T-cell (primary cell): Measurements from ENCODE around the gene TAOK3. TPM values are rescaled to one million over a fixed set of nuclear protein-coding genes. Genes with fewer than 3 reads are reported as not detected.

Experiments
- ATAC-seq, 4 experiments: fragments of 200-7000 bp in 3 of 4; fragments of 150-1000 bp in 1 of 4; cut with Tn5 transposase; replicated peaks in 1 of 4; 1 replicate in 3 of 4; 2 replicates in 1 of 4; pipeline ENCODE4 v1.10.0; 2021; ENCODE audit warnings: moderate library complexity in 3 of 4, mild to moderate bottlenecking in 2 of 4, moderate number of reproducible peaks in 1 of 4
- CTCF ChIA-PET, 2 donors: fragments of 300-600 bp; sonication (Branson Sonifier 250); formaldehyde crosslinking; loops; one replicate each; lab custom pipeline; 2022; ENCODE audit warnings: antibody characterized with exemption in 2 of 2; lab: Charles Lee
- POLR2A ChIA-PET, 2 donors: fragments of 300-600 bp; sonication (Branson Sonifier 250); formaldehyde crosslinking; loops; one replicate each; lab custom pipeline; 2022; ENCODE audit warnings: antibody characterized with exemption in 2 of 2; lab: Charles Lee
- DNase-seq, 35 experiments: peaks; one replicate each; pipeline versions ENCODE4 v3.0.0 to v3.0.0-alpha.2; 2013 to 2023
- H3K27ac ChIP-seq: one replicate; pipeline ENCODE4 v1.5.1; 2013; ENCODE audit warnings: low read length
- H3K27me3 ChIP-seq, 2 experiments: replicated peaks in 1 of 2; 1 replicate in 1 of 2; 2 replicates in 1 of 2; pipeline versions ENCODE4 v1.6.1 to v1.7.0; 2013; ENCODE audit warnings: low read length in 1 of 2, mixed read lengths in 1 of 2; ENCODE audit not compliant: control insufficient read depth in 2 of 2, insufficient read depth in 2 of 2; ENCODE audit errors: extremely low read depth in 1 of 2
- H3K36me3 ChIP-seq, 2 donors: 1 replicate in 1 of 2; 2 replicates in 1 of 2; pipeline versions ENCODE4 v1.6.1 to v1.7.0; 2013; ENCODE audit warnings: low read length in 1 of 2; ENCODE audit not compliant: control insufficient read depth in 2 of 2, insufficient read depth in 1 of 2; ENCODE audit errors: extremely low read depth in 1 of 2
- H3K4me1 ChIP-seq, 2 experiments: 1 replicate in 1 of 2; 2 replicates in 1 of 2; pipeline versions ENCODE4 v1.6.1 to v1.7.0; 2013; ENCODE audit warnings: low read length in 2 of 2, mixed read lengths in 1 of 2; ENCODE audit not compliant: insufficient read depth in 2 of 2, control insufficient read depth in 1 of 2; ENCODE audit errors: extremely low read depth in 1 of 2
- H3K4me3 ChIP-seq, 2 donors: 1 replicate in 1 of 2; 2 replicates in 1 of 2; pipeline versions ENCODE4 v1.5.1 to v1.7.0; 2013; ENCODE audit warnings: mild to moderate bottlenecking in 2 of 2, low read length in 1 of 2, moderate library complexity in 1 of 2; ENCODE audit not compliant: control insufficient read depth in 1 of 2; ENCODE audit errors: extremely low read depth in 1 of 2
- H3K9me3 ChIP-seq: 2 replicates; pipeline ENCODE4 v1.7.0; 2013
- H3K27ac Mint-ChIP-seq, 2 donors: one replicate each; pipeline ENCODE4 v1.8.0; 2020 to 2021; ENCODE audit warnings: mild to moderate bottlenecking in 2 of 2, mixed read lengths in 2 of 2
- H3K27me3 Mint-ChIP-seq, 2 donors: one replicate each; pipeline ENCODE4 v1.8.0; 2021 to 2022; ENCODE audit warnings: mixed read lengths in 2 of 2
- H3K36me3 Mint-ChIP-seq: one replicate; pipeline ENCODE4 v1.8.0; 2021; ENCODE audit warnings: mixed read lengths
- H3K4me1 Mint-ChIP-seq, 3 donors: one replicate each; pipeline ENCODE4 v1.8.0; 2020 to 2022; ENCODE audit warnings: mixed read lengths in 3 of 3, mild to moderate bottlenecking in 1 of 3
- H3K4me3 Mint-ChIP-seq, 3 donors: one replicate each; pipeline ENCODE4 v1.8.0; 2020 to 2022; ENCODE audit warnings: mild to moderate bottlenecking in 3 of 3, mixed read lengths in 3 of 3, moderate library complexity in 3 of 3
- H3K9me3 Mint-ChIP-seq, 3 donors: one replicate each; pipeline ENCODE4 v1.8.0; 2020 to 2022; ENCODE audit warnings: mixed read lengths in 3 of 3
- WGBS: methylation state at CpG from one replicate; pipeline ENCODE4 v1.1.5; 2013; ENCODE audit warnings: missing lambda C conversion rate; ENCODE audit not compliant: insufficient coverage; 5-methylcytosine and 5-hydroxymethylcytosine counted together
- total RNA-seq, 35 experiments: library from RNA in 6 of 35; stranded (reverse) in 6 of 35; fragments of 120-200 nt in 1 of 35; gene quantifications; one replicate each; pipeline versions ENCODE4 v1.2.1 to v1.2.4 and lab custom pipeline; 2013 to 2026

TAOK3 gene
- total RNA-seq, 5 donors from 2014 or later (not counting 1 experiment from before 2014, with no cell fraction given) = 58.7 to 93.6 (median 67.4) TPM

- H3K4me1 ChIP-seq = peaks cover 2 to 5% of the 10 kb centered on the region in 2 experiments
- no peaks in the 10 kb centered on the region for H3K9me3 Mint-ChIP-seq
- peaks cover 37% of the 10 kb centered on the region for H3K36me3 Mint-ChIP-seq
- ATAC-seq (no peak), DNase-seq (no peak)
- H3K4me1 Mint-ChIP-seq = peaks cover 50 to 52% (median 51%) of the 10 kb centered on the region in 3 donors
- H3K27ac ChIP-seq = no peak overlapping the region
- H3K27ac Mint-ChIP-seq = no peak overlapping the region
- no peaks in the 10 kb centered on the region for H3K36me3 ChIP-seq
- H3K9me3 ChIP-seq = no peaks in the 10 kb centered on the region
- no peak overlapping the region for H3K4me3 ChIP-seq
- no CpG with 5 or more reads among the region's 6 CpGs for WGBS
- no peaks in the 10 kb centered on the region for H3K27me3 Mint-ChIP-seq
- ChIA-PET POLR2A (no interaction called here), CTCF (interaction anchor here in 1 of 2 donors (0.6 kb wide), 1 partner anchor 1741 kb away, joined by 4 read pairs; no protein-coding TSS in a partner anchor)
- no peak overlapping the region for H3K4me3 Mint-ChIP-seq
- H3K27me3 ChIP-seq = no peaks in the 10 kb centered on the region
These were observed 35.4 kb downstream of the TAOK3 start for GRCh38 chr12:118337194-118337838.

- no peaks in the 10 kb centered on the region for H3K9me3 ChIP-seq
- no peak overlapping the region for H3K4me3 ChIP-seq
- POLR2A ChIA-PET = no interaction called here
- no CpG with 5 or more reads among the region's 2 CpGs for WGBS
- H3K4me1 Mint-ChIP-seq = peaks cover 46 to 52% (median 48%) of the 10 kb centered on the region in 3 donors
- no peaks in the 10 kb centered on the region for H3K9me3 Mint-ChIP-seq
- no peaks in the 10 kb centered on the region for H3K27me3 Mint-ChIP-seq
- H3K4me3 Mint-ChIP-seq = no peak overlapping the region
- ATAC-seq (no peak), DNase-seq (no peak)
- peaks cover 34% of the 10 kb centered on the region for H3K36me3 Mint-ChIP-seq
- H3K27ac ChIP-seq = no peak overlapping the region
- no peaks in the 10 kb centered on the region for H3K36me3 ChIP-seq
- CTCF ChIA-PET = interaction anchor here in 1 of 2 donors (0.6 kb wide), 1 partner anchor 273 kb away, joined by 5 read pairs; no protein-coding TSS in a partner anchor
- peaks cover 2 to 5% of the 10 kb centered on the region in 2 experiments for H3K4me1 ChIP-seq
- H3K27me3 ChIP-seq = no peaks in the 10 kb centered on the region
- H3K27ac Mint-ChIP-seq = no peak overlapping the region
These were observed 36.6 kb downstream of the TAOK3 start for GRCh38 chr12:118336123-118336522.

DNA sequence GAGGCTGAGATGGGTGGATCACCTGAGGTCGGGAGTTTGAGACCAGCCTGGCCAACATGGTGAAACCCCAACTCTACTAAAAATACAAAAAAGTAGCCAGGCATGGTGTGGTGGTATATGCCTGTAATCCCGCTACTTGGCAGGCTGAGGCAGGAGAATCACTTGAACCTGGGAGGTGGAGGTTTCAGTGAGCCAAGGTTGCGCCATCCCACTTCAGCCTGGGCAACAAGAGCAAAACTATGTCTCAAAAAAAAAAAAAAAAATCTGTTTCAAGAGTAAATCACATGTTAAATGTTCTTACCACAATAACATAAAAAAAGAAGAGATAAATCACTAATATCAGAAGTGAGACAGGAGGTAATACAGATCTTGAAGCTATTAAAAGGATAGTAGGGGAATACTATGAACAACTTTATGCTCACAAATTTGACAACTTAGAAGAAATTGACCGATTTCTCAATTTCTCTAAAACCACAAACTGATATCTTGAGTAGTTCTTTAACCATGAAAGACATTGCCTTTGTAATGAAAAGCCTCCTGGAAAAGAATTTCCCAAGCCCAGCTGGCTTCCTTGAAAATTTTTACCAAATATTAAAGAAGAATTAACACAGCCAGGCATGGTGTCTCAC is 37.7 kb downstream of the TAOK3 start:
- Mint-ChIP-seq H3K4me3 (no peak overlapping the region), H3K36me3 (peaks cover 37% of the 10 kb centered on the region), H3K9me3 (no peaks in the 10 kb centered on the region), H3K27me3 (no peaks in the 10 kb centered on the region), H3K4me1 (peaks cover 54 to 60% (median 56%) of the 10 kb centered on the region in 3 donors), H3K27ac (no peak overlapping the region)
- Histone ChIP-seq H3K9me3 (no peaks in the 10 kb centered on the region), H3K4me3 (no peak overlapping the region), H3K4me1 (peaks cover 0 to 7% of the 10 kb centered on the region in 2 experiments), H3K27me3 (no peaks in the 10 kb centered on the region), H3K36me3 (no peaks in the 10 kb centered on the region), H3K27ac (no peak overlapping the region)
- ChIA-PET CTCF (interaction anchor here in 1 of 2 donors (0.6 to 0.7 kb wide), 2 partner anchors 12 to 1364 kb away, joined by 3 read pairs; no protein-coding TSS in a partner anchor), POLR2A (no interaction called here)
- ATAC-seq = no peak
- 43% methylated on average over 1 of the region's 4 CpGs for WGBS
- DNase-seq = no peak

GRCh38 chr12:118334241-118334640 is 38.5 kb downstream of the TAOK3 start:
- Histone ChIP-seq H3K36me3 (no peaks in the 10 kb centered on the region), H3K27ac (no peak overlapping the region), H3K9me3 (no peaks in the 10 kb centered on the region), H3K4me1 (peaks cover 0 to 7% of the 10 kb centered on the region in 2 experiments), H3K27me3 (no peaks in the 10 kb centered on the region), H3K4me3 (no peak overlapping the region)
- Mint-ChIP-seq H3K9me3 (no peaks in the 10 kb centered on the region), H3K27me3 (no peaks in the 10 kb centered on the region), H3K27ac (no peak overlapping the region), H3K36me3 (peaks cover 34% of the 10 kb centered on the region), H3K4me3 (no peak overlapping the region), H3K4me1 (peaks cover 56 to 57% (median 56%) of the 10 kb centered on the region in 3 donors)
- no peak for DNase-seq
- no CpG with 5 or more reads among the region's 3 CpGs for WGBS
- POLR2A ChIA-PET = interaction anchor here in 1 of 2 donors (0.6 kb wide), 1 partner anchor 9 kb away, joined by 3 read pairs; no protein-coding TSS in a partner anchor
- ATAC-seq = no peak
- CTCF ChIA-PET = interaction anchor here in 1 of 2 donors (0.6 kb wide), 1 partner anchor 13 kb away, joined by 3 read pairs; no protein-coding TSS in a partner anchor

DNA sequence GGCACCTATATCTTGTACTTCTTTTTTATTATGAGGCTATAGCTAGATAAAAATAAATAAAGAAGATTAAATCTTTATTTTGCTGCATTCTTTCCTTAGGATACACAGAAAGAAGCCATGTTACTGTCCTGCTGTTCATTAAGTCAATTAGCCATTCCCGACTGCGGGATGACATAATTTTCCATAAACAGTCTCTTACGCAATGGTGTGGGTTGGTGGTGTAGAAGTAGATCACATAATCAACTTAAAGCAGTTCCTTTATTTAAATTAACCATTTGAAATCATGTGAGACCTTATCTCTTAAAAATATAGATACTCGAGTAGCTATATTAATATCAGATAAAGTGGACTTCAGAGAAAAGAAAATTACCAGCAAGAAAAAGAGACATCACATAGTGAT is 40.2 kb downstream of the TAOK3 start:
- ChIA-PET CTCF (interaction anchor here (0.7 to 1.0 kb wide), 3 partner anchors 8 to 44 kb away, joined by 3 to 4 read pairs (median 4); partner anchors contain the start of gene SUDS3 (in 1 of the 2)), POLR2A (interaction anchor here (0.6 to 0.8 kb wide), 2 partner anchors 31 to 41 kb away, joined by 3 to 16 read pairs; partner anchors contain the start of gene TAOK3 (in 1 of the 2))
- H3K4me1 Mint-ChIP-seq = peaks cover 55 to 58% (median 57%) of the 10 kb centered on the region in 3 donors
- DNase-seq (no peak), ATAC-seq (no peak)
- Histone ChIP-seq H3K27me3 (no peaks in the 10 kb centered on the region), H3K4me3 (no peak overlapping the region), H3K27ac (no peak overlapping the region), H3K36me3 (no peaks in the 10 kb centered on the region), H3K9me3 (no peaks in the 10 kb centered on the region), H3K4me1 (peaks cover 0 to 6% of the 10 kb centered on the region in 2 experiments)
- peaks cover 33% of the 10 kb centered on the region for H3K36me3 Mint-ChIP-seq
- WGBS = no CpG with 5 or more reads among the region's 4 CpGs
- no peaks in the 10 kb centered on the region for H3K27me3 Mint-ChIP-seq
- no peak overlapping the region for H3K4me3 Mint-ChIP-seq
- H3K9me3 Mint-ChIP-seq = no peaks in the 10 kb centered on the region
- no peak overlapping the region for H3K27ac Mint-ChIP-seq

GRCh38 chr12:118330421-118331018 is 42.2 kb downstream of the TAOK3 start:
- Mint-ChIP-seq H3K4me1 (peaks cover 46 to 57% (median 51%) of the 10 kb centered on the region in 3 donors), H3K4me3 (no peak overlapping the region)
- CTCF ChIA-PET = interaction anchor here in 1 of 2 donors (0.7 kb wide), 1 partner anchor 27 kb away, joined by 10 read pairs; no protein-coding TSS in a partner anchor

More at GRCh38 chr12:118330421-118331018, 42.2 kb downstream of the TAOK3 start:
- peaks cover 27% of the 10 kb centered on the region for H3K36me3 Mint-ChIP-seq
- WGBS = 71% methylated on average over 1 of the region's 3 CpGs
- H3K4me1 ChIP-seq = peaks cover 0 to 6% of the 10 kb centered on the region in 2 experiments
- no peak overlapping the region for H3K4me3 ChIP-seq
- POLR2A ChIA-PET = no interaction called here
- no peaks in the 10 kb centered on the region for H3K27me3 Mint-ChIP-seq
- H3K9me3 Mint-ChIP-seq = no peaks in the 10 kb centered on the region
- no peaks in the 10 kb centered on the region for H3K36me3 ChIP-seq
- ATAC-seq (no peak), DNase-seq (no peak)
- H3K9me3 ChIP-seq = no peaks in the 10 kb centered on the region
- H3K27me3 ChIP-seq = no peaks in the 10 kb centered on the region
- no peak overlapping the region for H3K27ac ChIP-seq
- peak overlapping the region in 1 of 2 donors; percentile 74 for H3K27ac Mint-ChIP-seq
